ENCODE results near the gene MISP.
"Not testable (repeated sequence)": the region's sequence is repeated elsewhere in the genome, so short reads cannot be mapped to it uniquely, and the experiment has no call there.

The MISP gene

GRCh38 chr19:750640-751423 lies at the start of gene MISP:
Gene MISP, plus strand, starts transcription at chr19:751112. Its CDS starts 5,835 bp downstream, at chr19:756947.
- DNase-seq: no peak

- DNase-seq: not testable (repeated sequence)
These were observed 48.1 kb upstream of the MISP start for GRCh38 chr19:702847-703246.

- DNase-seq: no peak
These were observed 47.6 kb upstream of the MISP start for GRCh38 chr19:703329-703650.

GRCh38 chr19:703651-704446 lies 47.1 kb upstream of the MISP start:
- peak; percentile 36 for DNase-seq

- DNase-seq: no peak
These were observed 46.5 kb upstream of the MISP start for GRCh38 chr19:704447-704741.

GRCh38 chr19:708154-709143 lies 42.5 kb upstream of the MISP start, which contains the start of gene PALM:
Gene PALM, plus strand, starts transcription at chr19:708935. Its CDS starts 212 bp downstream, at chr19:709147.
- no peak for DNase-seq

- DNase-seq: no peak
These were observed 41.5 kb upstream of the MISP start for GRCh38 chr19:709196-709964.

- no peak for DNase-seq
These were observed 40.8 kb upstream of the MISP start for GRCh38 chr19:709965-710571.

GRCh38 chr19:710767-711166 lies 40.1 kb upstream of the MISP start:
- no peak for DNase-seq

- DNase-seq: no peak
These were observed 39.7 kb upstream of the MISP start for GRCh38 chr19:711254-711653.

GRCh38 chr19:715347-715746 lies 35.6 kb upstream of the MISP start:
- DNase-seq: no peak

GRCh38 chr19:718251-718951 lies 32.5 kb upstream of the MISP start:
- DNase-seq: no peak

GRCh38 chr19:718991-719512 lies 31.9 kb upstream of the MISP start:
- no peak for DNase-seq

GRCh38 chr19:719636-720344 lies 31.1 kb upstream of the MISP start:
- no peak for DNase-seq

GRCh38 chr19:720345-721160 lies 30.4 kb upstream of the MISP start:
- no peak for DNase-seq

GRCh38 chr19:722553-723101 lies 28.3 kb upstream of the MISP start:
- DNase-seq: no peak

- DNase-seq: no peak
These were observed 27.7 kb upstream of the MISP start for GRCh38 chr19:723247-723646.

GRCh38 chr19:723714-724113 lies 27.2 kb upstream of the MISP start:
- DNase-seq: no peak

GRCh38 chr19:725461-726089 lies 25.3 kb upstream of the MISP start:
- DNase-seq: no peak

Measured in EL (cell line).